GM21529 (cell line): ENCODE measurements around the gene ANXA2.

Experiments used
- ATAC-seq: cut with Tn5 transposase; IDR thresholded peaks from one replicate; pipeline ENCODE4 v1.9.1; 2021; ENCODE audit not compliant: unreplicated experiment

ANXA2 gene

DNA sequence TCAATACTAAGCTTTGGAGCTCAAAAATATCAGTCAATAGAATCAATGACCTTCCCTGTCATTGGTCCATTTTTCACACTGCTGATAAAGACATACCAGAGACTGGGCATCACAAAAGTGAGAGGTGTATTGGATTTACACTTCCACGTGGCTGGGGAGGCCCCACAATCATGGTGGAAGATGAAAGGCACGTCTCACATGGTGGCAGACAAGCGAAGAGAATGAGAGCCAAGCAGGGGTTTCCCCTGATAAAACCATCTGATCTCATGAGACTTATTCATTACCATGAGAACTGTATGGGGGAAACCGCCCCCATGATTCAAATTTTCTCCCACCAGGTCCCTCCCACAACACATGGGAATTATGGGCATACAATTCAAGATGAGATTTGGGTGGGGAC lies 81.9 kb downstream of the ANXA2 start:
- ATAC-seq, result no peak

DNA sequence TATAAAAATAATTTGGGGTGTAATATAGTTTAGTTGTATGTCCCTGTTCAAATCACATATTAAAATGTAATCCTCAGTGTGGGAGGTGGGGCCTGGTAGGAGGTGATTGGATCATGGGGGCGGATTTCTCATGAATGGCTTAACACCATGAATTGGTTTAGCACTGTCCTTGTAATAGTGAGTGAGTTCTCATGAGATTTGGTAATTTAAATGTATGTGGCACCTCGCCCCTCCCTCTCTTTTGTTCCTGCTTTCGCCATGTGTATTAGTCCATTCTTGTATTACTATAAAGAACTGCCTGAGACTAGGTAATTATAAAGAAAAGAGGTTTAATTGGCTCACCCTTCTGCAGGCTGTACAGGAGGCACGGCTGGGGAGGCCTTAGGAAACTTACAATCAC lies 83.9 kb downstream of the ANXA2 start:
- ATAC-seq, result no peak

DNA sequence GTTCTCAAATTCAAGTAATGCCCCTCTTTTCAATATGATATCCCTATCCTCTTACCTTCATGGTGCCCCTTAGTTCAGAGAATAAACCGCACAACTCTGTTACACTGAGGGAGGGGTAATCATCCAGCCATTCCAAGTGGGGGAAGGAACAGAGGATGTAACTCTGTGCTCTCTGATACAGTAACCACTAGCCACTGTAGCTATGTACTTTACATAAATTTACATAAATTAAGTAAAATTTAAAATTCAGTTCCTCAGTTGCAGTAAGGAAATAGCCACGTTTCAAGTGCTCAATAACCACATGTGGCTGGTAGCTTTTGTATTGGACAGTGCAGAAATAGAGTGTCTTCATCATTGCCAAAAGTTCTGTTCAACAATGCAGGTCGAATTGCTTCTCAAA lies 90.8 kb downstream of the ANXA2 start:
- no peak for ATAC-seq

DNA sequence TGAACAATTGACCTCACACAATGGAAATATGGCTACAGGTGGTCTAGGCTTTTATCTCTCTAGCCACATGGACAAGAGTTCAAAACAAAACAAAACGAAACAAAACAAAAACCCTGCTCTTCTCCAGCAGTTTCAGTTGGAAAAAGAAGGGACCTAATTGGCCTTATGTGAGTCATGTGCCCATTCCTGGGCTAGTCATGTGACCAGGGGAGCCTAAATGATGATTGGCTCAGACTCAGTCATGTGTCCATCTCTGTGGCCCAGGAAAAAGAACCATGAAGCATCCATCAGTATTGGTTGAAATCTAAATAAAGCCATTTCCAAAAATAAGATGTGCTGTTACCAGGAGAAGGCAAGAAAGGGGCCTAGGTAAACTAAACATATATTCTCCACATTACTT lies 96.8 kb downstream of the ANXA2 start:
- no peak for ATAC-seq

DNA sequence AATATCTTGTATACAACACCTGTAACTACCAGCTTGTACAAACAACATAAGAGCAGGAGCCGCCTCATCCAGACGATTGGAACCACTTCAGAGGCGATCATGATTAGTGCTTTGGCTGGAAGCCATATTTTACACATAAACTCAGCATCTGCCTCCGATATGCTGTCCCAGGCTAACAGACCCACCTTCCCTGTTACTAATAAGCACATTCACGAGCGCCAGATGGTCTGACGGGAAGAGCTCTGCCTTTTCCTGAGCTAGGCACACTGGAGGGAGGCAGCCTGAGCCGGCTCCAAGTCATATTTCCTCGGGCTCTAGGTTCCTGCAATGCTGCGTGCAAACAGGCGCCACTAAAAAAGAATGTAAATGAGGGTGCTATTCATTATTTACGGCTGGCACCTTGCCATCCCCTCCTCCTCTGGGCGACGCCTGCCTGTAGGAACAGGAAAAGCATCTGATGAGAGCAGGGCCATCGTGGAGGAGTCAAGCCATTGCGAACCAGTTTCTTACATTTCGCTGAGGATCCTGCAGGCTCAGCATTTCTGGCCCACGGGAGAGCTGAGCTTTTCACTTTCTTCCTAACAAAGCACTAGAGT lies 98.2 kb downstream of the ANXA2 start:
- no peak for ATAC-seq
